Measurements from ENCODE around the gene TJP3.
A peak's percentile ranks its signal among the peaks of the same experiment; 100 is the strongest.

The TJP3 gene

DNA sequence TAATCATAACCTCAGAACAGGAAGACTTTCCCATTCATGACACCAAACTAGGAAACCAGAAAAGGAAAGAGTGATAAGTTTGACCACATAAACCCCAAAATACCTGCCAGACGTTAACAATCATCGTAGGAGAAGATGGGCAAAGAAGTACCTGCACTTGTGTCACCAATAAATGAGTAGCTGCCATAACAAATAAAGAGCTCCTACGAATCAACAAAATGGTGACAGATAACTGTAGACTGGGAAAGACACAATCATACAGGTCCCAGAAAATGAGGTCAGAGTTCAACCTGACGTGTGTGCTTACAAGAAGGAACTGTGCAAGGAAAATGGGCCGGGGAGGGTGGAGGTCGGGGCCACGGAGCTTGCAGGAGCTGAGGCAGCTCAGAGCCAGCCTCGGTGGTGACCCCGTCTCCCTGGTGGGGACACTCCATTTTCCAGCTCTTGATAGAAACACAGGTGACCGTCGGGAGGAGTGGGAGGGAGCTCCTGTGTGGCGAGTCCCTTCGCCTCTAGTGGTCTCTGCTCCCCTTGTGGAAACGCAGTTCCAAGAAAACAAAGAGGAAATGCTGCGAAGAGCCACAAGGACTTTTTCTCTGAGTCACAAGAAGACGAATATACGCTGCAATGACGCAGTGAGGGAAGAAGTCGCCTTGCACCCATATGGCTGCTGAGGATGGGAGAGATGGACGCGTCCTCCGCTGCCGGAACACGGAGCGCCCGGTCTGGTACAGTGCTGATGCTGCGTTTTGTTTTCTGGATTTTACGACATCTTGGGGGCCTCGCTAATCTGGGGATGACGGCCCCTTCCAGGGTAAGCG, 17.4 kb upstream of the TJP3 start:
- DNase-seq (ENCODE audit: low read depth in 2 of 2): no peak

DNA sequence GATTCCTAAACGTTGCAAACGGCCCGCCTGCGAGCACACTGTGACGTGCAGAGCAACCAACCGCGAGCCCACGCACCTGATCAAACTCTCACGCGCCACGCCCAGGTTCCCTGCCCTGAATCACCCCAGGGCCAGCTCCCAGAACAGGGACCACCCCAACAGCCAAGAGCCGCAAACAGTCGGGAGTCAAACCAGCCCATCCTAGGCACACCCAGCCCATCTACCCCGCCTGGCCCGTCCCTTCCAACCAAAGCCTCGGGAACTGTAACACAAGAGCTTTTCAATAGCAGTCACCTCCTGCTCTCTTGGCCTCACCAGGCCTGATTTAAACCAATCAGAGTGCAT, 16.8 kb upstream of the TJP3 start:
- no peak for DNase-seq (ENCODE audit: low read depth in 2 of 2)

DNA sequence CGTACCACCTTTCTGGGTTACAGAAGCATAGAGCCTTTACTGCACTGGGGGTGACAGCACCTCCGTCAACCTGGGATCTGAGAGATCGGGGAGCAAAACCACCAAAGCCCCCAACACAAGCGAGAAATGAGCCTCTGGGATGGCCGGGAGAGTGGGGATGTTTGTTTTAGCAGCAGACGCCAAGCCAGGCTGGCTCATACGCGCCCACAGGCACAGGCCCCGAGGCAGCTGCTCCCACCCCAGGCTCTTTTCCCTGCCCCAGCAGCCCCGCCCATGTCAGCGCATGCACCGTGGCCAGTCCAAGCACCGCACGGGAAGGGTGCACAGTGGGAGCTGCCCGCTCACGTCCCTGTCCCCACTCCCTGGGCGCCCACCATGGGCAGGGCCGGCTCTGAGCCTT, 16.5 kb upstream of the TJP3 start:
- DNase-seq (ENCODE audit: low read depth in 2 of 2): no peak

GRCh38 chr19:3692141-3693024, 15.8 kb upstream of the TJP3 start:
- no peak for DNase-seq (ENCODE audit: low read depth in 2 of 2)

GRCh38 chr19:3693025-3693925, 14.9 kb upstream of the TJP3 start:
- DNase-seq (ENCODE audit: low read depth in 2 of 2): no peak

GRCh38 chr19:3694361-3695123, 13.6 kb upstream of the TJP3 start:
- DNase-seq (ENCODE audit: low read depth in 2 of 2): no peak

DNA sequence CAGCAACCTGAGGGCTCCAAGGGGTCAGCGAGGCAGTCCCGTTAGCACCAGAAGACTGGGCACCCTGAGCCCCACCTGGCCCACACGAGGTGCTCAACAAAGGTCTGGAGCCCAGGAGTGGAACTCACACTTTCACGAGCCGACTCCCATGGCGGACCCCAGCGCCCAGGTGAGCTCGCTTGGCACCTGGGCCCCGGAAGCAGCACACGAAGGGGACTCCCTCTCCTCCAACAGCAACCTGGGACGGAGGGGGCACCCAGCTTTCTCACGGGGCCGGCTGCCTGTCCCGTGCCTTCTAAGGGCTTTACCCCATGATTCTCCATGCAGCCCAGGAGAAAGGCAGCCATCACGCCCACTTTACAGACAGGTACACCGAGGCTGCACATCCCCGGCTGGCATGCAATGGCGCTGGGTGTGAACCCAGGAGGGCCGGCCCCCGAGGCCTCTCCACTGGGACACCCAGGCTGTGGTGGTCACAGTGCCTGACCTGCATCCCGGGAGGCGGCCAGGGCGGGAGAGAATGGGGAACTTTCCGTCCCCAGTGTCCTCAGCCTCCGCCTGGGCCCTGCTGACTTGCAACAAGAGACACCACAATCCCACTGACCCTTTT, 13.0 kb upstream of the TJP3 start:
- DNase-seq (ENCODE audit: low read depth in 2 of 2): no peak

DNA sequence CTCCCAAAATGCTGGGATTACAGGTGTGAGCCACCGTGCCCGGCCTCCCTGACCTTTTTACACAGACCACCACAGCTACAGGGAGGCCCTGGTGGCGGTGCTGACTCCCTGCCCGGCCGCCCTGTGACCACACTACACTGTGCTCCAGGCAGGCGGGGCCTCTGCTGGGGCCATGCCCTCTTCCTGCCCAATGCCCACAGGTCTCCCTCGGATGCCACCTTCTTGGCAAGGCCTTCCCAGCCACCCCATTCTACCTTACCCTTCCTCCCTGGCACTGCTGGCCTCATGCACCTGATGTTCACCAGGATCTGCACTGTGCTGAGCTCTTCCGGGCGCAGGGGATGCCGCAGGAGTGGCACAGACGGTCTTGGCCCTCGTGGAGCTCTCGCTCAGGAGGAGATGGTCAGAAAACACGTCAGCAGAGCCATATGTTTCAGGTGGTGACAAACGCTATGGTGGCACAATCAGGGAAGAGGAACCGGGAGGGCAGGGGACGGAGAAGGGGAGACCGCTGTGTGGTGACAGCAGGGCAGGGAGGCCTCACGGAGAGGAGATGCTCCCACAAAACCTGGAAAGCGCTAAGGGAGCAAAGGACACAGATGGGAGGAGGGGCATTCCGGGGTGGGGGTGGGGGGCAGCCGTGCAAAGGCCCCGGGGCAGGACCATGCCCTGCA, 12.1 kb upstream of the TJP3 start:
- DNase-seq (ENCODE audit: low read depth in 2 of 2): no peak

DNA sequence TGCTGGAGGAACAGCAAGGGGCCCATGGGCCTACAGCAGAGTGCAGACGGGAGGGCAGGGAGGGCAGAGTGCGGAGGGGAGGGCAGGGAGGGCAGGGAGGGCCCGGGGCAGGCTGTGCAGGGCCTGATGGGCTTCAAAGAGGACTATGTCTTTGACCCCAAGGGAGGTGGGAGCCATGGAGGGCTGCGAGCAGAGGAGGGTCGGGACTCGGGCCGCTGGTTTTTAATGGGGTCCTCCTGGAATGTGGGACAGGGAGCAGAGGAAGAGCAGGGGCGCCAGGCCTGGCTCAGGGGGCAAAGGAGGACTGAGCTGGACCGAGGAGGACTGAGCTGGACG, 11.6 kb upstream of the TJP3 start:
- no peak for DNase-seq (ENCODE audit: low read depth in 2 of 2)

GRCh38 chr19:3697094-3697493, 11.1 kb upstream of the TJP3 start:
- DNase-seq (ENCODE audit: low read depth in 2 of 2): no peak

- no peak for DNase-seq (ENCODE audit: low read depth in 2 of 2)
Observed at GRCh38 chr19:3697671-3698385, 10.4 kb upstream of the TJP3 start.

DNA sequence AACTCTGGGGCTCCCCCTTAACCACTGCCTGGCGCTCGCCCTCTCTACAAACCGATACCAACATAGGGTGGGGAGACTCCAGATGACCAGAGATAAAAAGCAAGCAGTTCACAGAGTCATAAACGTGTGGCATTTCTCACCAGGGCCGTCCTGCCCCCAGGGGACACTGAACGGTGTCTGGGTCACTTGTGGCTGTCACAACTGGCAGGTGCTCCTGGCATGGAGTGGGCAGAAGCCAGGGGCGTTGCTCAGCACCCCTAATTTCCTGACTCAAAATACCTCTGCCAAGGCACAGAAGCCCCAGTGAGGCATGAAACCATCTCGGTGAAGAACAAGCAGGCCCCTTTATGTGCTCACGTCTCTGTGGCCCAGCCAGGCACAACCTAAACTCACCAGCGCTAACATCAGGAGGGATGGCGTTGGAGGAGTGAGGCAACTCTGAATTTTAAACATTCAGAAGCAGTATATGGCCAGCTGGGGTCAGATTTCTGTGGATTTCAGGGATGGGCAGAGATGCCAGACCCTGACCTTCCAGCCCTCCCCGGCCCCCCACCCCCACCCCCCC, 9.7 kb upstream of the TJP3 start:
- DNase-seq (ENCODE audit: low read depth in 2 of 2): no peak

GRCh38 chr19:3698974-3699740, 9.0 kb upstream of the TJP3 start:
- no peak for DNase-seq (ENCODE audit: low read depth in 2 of 2)

- DNase-seq (ENCODE audit: low read depth in 2 of 2): no peak
Observed at GRCh38 chr19:3699741-3700241, 8.4 kb upstream of the TJP3 start.

DNA sequence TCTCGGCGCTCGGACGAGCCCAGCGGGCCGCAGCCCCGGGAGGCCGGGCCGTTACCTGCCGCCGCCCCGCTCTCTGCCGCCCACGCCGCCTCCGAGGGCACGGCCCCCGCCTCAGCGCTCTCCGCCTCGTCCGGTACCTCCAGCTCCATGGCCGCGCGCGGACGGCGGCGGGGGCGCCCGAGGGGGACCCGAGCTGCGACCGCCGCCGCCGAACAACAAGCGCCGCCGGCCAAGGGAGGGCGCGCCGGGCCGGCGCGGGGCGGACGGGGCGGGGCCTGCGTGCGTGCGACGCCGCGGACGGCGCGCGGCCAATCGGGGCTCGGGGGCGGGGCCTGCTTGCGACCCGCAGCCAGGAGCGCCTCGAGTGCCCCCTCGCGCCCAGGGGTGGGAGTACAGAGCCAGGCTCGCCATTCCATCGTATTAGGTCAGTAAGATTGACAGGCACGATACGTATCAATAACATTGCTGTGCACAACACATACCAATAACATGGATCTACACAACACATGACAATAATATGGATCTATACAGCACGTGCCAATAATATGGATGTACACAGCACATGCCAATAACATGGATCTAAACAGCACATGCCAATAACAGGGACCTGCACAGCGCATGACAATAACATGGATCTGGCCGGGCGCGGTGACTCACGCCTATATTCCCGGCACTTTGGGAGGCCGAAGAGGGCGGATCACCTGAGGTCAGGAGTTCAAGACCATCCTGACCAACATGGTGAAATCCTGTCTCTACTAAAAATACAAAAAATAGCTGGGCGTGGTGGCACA, 7.7 kb upstream of the TJP3 start, which contains the start of gene PIP5K1C:
Gene PIP5K1C, minus strand, starts transcription at position 227 of the 791 bp plus-strand sequence. Its CDS starts 78 bp downstream, at position 149.
- peak; percentile 56 for DNase-seq (ENCODE audit: low read depth in 2 of 2)

DNA sequence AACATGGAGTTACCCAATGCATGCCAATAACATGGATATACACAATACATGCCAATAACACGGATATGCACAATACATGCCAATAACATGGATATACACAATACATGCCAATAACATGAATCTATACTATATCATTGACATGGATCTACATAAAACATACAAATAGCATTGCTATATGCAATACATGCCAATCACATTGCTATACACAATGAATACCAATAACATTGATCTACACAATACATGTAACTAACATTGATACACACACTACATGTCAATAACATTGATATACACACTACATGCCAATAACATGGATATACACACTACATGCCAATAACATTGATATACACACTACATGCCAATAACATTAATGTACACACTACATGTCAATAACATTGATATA, 7.0 kb upstream of the TJP3 start:
- no peak for DNase-seq (ENCODE audit: low read depth in 2 of 2)

- no peak for DNase-seq (ENCODE audit: low read depth in 2 of 2)
Observed at GRCh38 chr19:3707868-3708206, 347 bp upstream of the TJP3 start.
